Measurements from ENCODE around the gene GOT1. TPM values are rescaled to one million over a fixed set of nuclear protein-coding genes. Genes with fewer than 3 reads are reported as not detected.

Gene GOT1
- polyA plus RNA-seq, 3 donors from 2014 or later, result 21.7 to 29.0 (median 27.6) TPM

- Mint-ChIP-seq H3K9me3 (no peaks in the 10 kb centered on the region), H3K4me3 (no peak overlapping the region), H3K27ac (no peak overlapping the region), H3K36me3 (no peaks in the 10 kb centered on the region), H3K4me1 (no peaks in the 10 kb centered on the region), H3K27me3 (ENCODE audit: low read depth in 3 of 3) (peaks cover 0 to 10% (median 8%) of the 10 kb centered on the region in 3 donors)
- no peak for DNase-seq
Measured at GRCh38 chr10:99374526-99374925, 55.9 kb downstream of the GOT1 start.

DNA sequence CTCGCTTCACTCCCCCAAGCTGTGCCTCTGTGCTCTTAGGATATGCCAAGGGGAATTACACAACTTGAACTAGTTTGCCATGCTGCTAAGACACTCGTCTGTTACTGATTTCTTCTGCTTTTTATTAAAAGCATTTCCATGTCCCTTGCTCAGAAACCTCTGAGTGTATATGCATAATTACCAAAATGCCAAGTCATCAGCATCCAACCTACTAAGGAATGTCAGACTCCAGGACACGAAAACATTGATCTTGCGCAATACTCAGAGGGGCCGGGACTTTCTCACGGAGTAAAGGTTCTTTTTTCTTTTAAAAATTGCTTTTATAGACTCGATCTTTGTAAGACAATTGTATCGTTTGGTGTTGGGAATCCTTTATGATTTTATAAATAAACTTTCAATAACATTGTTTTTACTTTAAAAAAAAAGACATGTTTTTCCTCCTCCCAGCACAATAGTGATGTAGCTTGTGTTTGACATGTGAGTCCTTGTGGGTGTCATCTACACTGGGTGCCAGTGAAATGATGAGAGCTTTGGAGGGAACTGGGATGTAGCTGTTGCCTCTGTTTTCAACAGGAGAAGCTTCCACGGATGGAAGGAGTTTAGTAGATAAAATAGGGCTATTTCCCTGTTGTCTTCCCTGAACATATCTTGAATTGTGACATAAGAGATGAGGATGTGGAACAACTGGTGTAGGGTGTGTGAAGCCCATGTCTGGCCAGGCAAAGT lies 57.7 kb downstream of the GOT1 start:
- peaks cover 0 to 10% (median 7%) of the 10 kb centered on the region in 3 donors for H3K27me3 Mint-ChIP-seq (ENCODE audit: low read depth in 3 of 3)
- H3K4me1 Mint-ChIP-seq, result no peaks in the 10 kb centered on the region
- H3K9me3 Mint-ChIP-seq, result no peaks in the 10 kb centered on the region
- H3K36me3 Mint-ChIP-seq, result no peaks in the 10 kb centered on the region
- H3K4me3 Mint-ChIP-seq, result no peak overlapping the region
- no peak for DNase-seq
- H3K27ac Mint-ChIP-seq, result no peak overlapping the region

DNA sequence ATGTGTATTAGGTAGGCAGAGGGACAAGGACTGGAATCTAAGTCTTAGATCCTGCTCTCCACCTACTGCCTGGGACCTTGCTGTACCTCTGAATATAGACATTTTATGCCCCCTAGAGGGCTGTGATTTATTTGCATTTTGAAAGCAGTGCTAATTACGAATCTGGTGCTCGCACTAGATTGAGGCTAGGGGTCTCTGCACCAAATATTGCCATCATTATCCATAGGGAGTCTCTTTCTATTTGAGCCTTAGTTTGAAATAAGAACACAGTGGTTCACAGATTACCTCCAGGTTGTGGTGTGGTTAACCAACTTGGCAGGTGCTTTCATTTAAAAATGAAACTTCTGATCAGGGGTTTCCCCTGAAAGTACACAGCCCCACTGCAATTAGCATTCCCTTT lies 59.4 kb downstream of the GOT1 start:
- Mint-ChIP-seq H3K4me3 (no peak overlapping the region), H3K27me3 (ENCODE audit: low read depth in 3 of 3) (peaks cover 0 to 12% (median 9%) of the 10 kb centered on the region in 3 donors), H3K36me3 (no peaks in the 10 kb centered on the region), H3K4me1 (no peaks in the 10 kb centered on the region), H3K27ac (no peak overlapping the region), H3K9me3 (no peaks in the 10 kb centered on the region)
- DNase-seq, result no peak

- Mint-ChIP-seq H3K4me3 (no peak overlapping the region), H3K27me3 (ENCODE audit: low read depth in 3 of 3) (peaks cover 0 to 12% (median 7%) of the 10 kb centered on the region in 3 donors)
Measured at GRCh38 chr10:99369551-99369950, 60.9 kb downstream of the GOT1 start.

DNA sequence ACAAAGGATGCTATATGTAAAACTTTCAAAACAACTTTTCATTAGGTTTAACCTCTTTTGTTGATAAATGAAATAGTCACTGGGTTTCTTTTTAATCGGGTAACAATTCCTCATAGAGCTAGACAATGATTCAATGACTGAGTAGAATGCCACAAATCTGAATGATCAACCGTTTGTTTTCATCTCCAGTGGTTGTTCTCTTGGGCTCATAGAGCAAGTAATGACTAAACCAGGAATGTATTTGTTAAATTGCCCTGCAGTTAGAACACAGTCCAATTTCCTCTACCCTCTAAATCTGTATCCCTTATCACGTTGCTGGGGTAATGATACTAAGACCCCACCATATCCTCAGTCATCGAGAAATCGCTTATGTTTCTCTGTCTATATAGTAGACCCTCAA lies 61.3 kb downstream of the GOT1 start:
- Mint-ChIP-seq H3K4me3 (no peak overlapping the region), H3K27me3 (ENCODE audit: low read depth in 3 of 3) (peaks cover 0 to 12% (median 7%) of the 10 kb centered on the region in 3 donors), H3K4me1 (no peaks in the 10 kb centered on the region)

More at GRCh38 chr10:99369551-99369950, 60.9 kb downstream of the GOT1 start:
- no peak for DNase-seq
- Mint-ChIP-seq H3K4me1 (no peaks in the 10 kb centered on the region), H3K9me3 (no peaks in the 10 kb centered on the region), H3K27ac (no peak overlapping the region), H3K36me3 (no peaks in the 10 kb centered on the region)

GRCh38 chr10:99368646-99369045 lies 61.8 kb downstream of the GOT1 start:
- Mint-ChIP-seq H3K27me3 (ENCODE audit: low read depth in 3 of 3) (peaks cover 0 to 12% (median 8%) of the 10 kb centered on the region in 3 donors), H3K27ac (no peak overlapping the region), H3K9me3 (no peaks in the 10 kb centered on the region), H3K4me1 (no peaks in the 10 kb centered on the region), H3K4me3 (no peak overlapping the region), H3K36me3 (no peaks in the 10 kb centered on the region)
- no peak for DNase-seq

More for the DNA sequence above, 61.3 kb downstream of the GOT1 start:
- H3K27ac Mint-ChIP-seq, result no peak overlapping the region
- no peak for DNase-seq
- no peaks in the 10 kb centered on the region for H3K9me3 Mint-ChIP-seq
- no peaks in the 10 kb centered on the region for H3K36me3 Mint-ChIP-seq

- Mint-ChIP-seq H3K4me3 (no peak overlapping the region), H3K36me3 (no peaks in the 10 kb centered on the region), H3K4me1 (no peaks in the 10 kb centered on the region), H3K27ac (no peak overlapping the region), H3K27me3 (ENCODE audit: low read depth in 3 of 3) (peaks cover 0 to 8% (median 7%) of the 10 kb centered on the region in 3 donors), H3K9me3 (no peaks in the 10 kb centered on the region)
- no peak for DNase-seq
Measured at GRCh38 chr10:99366666-99367065, 63.8 kb downstream of the GOT1 start.

DNA sequence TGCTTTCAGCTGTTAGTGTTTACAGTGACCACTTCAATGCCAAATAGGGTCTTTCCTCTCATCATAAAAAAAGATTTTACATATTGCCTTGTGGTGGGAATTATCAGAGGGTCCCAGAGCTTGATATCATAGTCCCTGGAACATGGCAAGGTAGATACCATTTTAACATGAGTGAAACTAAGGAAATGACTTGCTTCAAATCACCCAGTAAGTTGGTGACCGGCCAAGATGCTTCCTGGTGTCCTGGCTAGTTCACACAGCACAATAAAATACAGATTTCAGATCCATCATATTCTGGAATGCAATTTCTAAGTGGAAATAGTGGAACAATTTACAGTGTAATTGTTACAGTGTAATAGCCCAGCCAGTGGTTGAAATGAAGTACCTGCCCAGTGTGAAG lies 64.7 kb downstream of the GOT1 start:
- no peaks in the 10 kb centered on the region for H3K36me3 Mint-ChIP-seq
- no peak overlapping the region for H3K4me3 Mint-ChIP-seq
- H3K27ac Mint-ChIP-seq, result no peak overlapping the region
- no peaks in the 10 kb centered on the region for H3K4me1 Mint-ChIP-seq
- DNase-seq, result no peak
- peaks cover 0 to 8% (median 5%) of the 10 kb centered on the region in 3 donors for H3K27me3 Mint-ChIP-seq (ENCODE audit: low read depth in 3 of 3)
- H3K9me3 Mint-ChIP-seq, result no peaks in the 10 kb centered on the region

DNA sequence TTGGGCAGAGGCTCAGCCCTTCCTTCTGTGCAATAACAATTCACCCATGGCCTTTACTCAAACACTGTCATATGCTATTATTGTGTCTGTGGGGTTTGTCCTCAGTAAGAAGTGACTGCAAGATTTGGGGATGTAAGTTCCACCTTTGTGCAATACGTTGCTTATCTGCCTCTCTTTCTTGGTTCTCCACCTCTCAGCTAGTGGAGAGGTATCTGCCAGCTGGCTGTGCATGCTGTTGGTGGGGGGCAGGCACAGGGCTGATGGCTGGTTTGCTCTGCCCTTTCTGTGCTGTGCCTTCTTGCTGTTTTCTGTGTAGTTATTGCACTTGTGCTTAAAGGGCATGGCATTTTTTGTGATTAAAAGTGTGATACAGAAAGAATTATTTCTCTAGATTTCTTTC lies 65.1 kb downstream of the GOT1 start:
- DNase-seq, result no peak
- Mint-ChIP-seq H3K9me3 (no peaks in the 10 kb centered on the region), H3K27ac (no peak overlapping the region), H3K4me3 (no peak overlapping the region), H3K4me1 (no peaks in the 10 kb centered on the region), H3K36me3 (no peaks in the 10 kb centered on the region), H3K27me3 (ENCODE audit: low read depth in 3 of 3) (peaks cover 0 to 11% (median 2%) of the 10 kb centered on the region in 3 donors)

DNA sequence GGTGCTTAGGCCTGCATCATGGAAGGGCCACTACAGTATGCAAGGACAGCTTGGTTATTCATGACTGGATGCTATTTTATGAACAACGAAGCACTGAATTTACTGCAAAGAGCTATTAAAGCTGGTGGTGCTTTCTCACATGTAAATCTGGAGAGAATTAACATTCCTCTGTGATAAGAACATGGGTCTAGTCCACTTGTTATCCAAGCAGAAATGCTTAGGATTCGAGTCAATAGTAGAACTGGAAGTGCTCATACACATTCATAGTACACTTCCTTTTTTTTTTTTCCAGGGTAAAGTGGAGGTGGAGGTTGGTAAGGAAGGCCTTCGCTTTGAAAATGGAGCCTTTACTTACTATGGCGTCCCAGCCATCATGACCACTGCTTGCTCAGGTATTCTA lies 66.3 kb downstream of the GOT1 start:
- Mint-ChIP-seq H3K4me1 (no peaks in the 10 kb centered on the region), H3K4me3 (no peak overlapping the region), H3K27me3 (ENCODE audit: low read depth in 3 of 3) (peaks cover 1 to 11% (median 5%) of the 10 kb centered on the region in 3 donors), H3K36me3 (no peaks in the 10 kb centered on the region), H3K9me3 (no peaks in the 10 kb centered on the region), H3K27ac (no peak overlapping the region)
- DNase-seq, result no peak

DNA sequence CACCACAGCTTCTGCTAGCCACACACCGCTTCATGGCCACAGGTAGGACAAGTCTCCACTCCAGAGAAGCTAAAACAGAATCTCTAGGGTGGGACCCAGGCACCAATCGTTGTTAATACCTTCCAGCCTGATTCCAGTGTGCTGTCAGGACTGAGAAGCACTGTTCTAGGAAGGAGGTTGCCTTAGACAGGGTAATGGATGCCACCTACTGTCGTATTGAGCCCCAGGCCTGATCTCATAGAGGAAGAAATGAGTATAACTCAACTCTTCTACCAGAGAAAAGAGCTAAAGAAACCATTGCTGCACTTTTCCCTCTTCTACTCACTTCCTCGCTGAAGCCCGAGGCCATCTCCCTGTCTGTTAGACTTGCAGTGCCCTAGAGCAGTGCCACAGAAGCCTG lies 69.5 kb downstream of the GOT1 start:
- Mint-ChIP-seq H3K9me3 (no peaks in the 10 kb centered on the region), H3K27me3 (ENCODE audit: low read depth in 3 of 3) (peaks cover 1 to 10% (median 3%) of the 10 kb centered on the region in 3 donors), H3K27ac (no peak overlapping the region), H3K4me1 (peaks cover 0 to 3% of the 10 kb centered on the region in 2 donors), H3K36me3 (no peaks in the 10 kb centered on the region), H3K4me3 (no peak overlapping the region)
- no peak for DNase-seq

DNA sequence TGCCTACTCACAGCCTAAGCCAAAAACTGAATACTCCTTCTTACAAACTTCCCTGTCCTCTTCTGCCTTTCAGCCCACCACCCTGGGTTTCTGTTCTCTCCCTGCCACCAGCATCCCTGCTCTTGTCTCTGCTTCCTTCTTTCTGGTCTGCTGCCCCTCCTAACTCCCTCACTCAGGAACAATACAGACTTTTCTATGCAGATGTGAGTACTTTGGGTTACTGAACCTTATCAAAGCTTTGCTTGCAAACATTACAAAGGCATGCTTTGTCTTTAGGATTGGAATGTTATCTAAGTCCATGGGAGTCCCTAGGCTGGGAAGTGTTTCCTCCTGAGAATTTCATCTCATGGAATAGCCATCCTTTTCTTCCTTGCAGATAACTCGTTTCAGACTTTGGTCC lies 72.3 kb downstream of the GOT1 start:
- Mint-ChIP-seq H3K9me3 (no peaks in the 10 kb centered on the region), H3K4me1 (peaks cover 0 to 3% of the 10 kb centered on the region in 2 donors), H3K4me3 (no peak overlapping the region), H3K27ac (no peak overlapping the region), H3K27me3 (ENCODE audit: low read depth in 3 of 3) (peaks cover 3 to 8% (median 7%) of the 10 kb centered on the region in 3 donors), H3K36me3 (no peaks in the 10 kb centered on the region)
- DNase-seq, result no peak

DNA sequence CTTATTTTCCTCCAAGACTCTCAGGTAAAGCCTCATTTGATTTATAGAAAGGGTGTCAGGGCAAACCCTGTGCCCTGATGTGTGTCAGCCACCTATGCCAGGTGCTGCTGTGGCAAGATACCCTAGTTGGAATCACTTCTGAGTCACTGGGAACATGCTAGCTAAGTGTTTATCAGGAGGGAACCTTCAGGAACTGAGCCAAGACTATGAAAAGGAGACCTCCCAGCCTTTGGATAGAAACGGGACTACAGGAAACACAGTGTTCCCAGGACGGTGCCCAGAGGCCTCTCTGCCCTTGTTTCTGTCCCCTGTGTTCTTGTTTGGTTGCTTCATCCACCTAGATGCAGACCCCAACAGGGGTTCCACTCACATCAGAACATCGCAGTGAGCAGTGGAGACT lies 72.7 kb downstream of the GOT1 start:
- H3K27ac Mint-ChIP-seq, result no peak overlapping the region
- no peaks in the 10 kb centered on the region for H3K9me3 Mint-ChIP-seq
- peaks cover 0 to 3% of the 10 kb centered on the region in 2 donors for H3K4me1 Mint-ChIP-seq
- no peak overlapping the region for H3K4me3 Mint-ChIP-seq
- H3K27me3 Mint-ChIP-seq (ENCODE audit: low read depth in 3 of 3), result peaks cover 3 to 7% (median 6%) of the 10 kb centered on the region in 3 donors
- no peaks in the 10 kb centered on the region for H3K36me3 Mint-ChIP-seq
- no peak for DNase-seq

GRCh38 chr10:99353182-99353581 lies 77.2 kb downstream of the GOT1 start:
- Mint-ChIP-seq H3K9me3 (no peaks in the 10 kb centered on the region), H3K36me3 (no peaks in the 10 kb centered on the region), H3K27ac (no peak overlapping the region), H3K4me1 (peaks cover 0 to 3% of the 10 kb centered on the region in 2 donors), H3K27me3 (ENCODE audit: low read depth in 3 of 3) (peaks cover 2 to 8% (median 3%) of the 10 kb centered on the region in 3 donors), H3K4me3 (no peak overlapping the region)
- no peak for DNase-seq

- peaks cover 0 to 1% (median 0%) of the 10 kb centered on the region in 6 donors for H3K9me3 Mint-ChIP-seq
- no peaks in the 10 kb centered on the region for H3K36me3 Mint-ChIP-seq
- DNase-seq, result no peak
- H3K27ac Mint-ChIP-seq, result no peak overlapping the region
- peaks cover 1 to 4% (median 2%) of the 10 kb centered on the region in 3 donors for H3K27me3 Mint-ChIP-seq (ENCODE audit: low read depth in 3 of 3)
- H3K4me3 Mint-ChIP-seq, result no peak overlapping the region
- no peaks in the 10 kb centered on the region for H3K4me1 Mint-ChIP-seq
Measured at GRCh38 chr10:99347672-99348071, 82.8 kb downstream of the GOT1 start.
